Measurements from ENCODE around the gene EIF2S2. TPM values are rescaled to one million over a fixed set of nuclear protein-coding genes. Genes with fewer than 3 reads are reported as not detected.

EIF2S2 gene
- total RNA-seq, 1 donor from 2014 or later: 34.6 TPM

DNA sequence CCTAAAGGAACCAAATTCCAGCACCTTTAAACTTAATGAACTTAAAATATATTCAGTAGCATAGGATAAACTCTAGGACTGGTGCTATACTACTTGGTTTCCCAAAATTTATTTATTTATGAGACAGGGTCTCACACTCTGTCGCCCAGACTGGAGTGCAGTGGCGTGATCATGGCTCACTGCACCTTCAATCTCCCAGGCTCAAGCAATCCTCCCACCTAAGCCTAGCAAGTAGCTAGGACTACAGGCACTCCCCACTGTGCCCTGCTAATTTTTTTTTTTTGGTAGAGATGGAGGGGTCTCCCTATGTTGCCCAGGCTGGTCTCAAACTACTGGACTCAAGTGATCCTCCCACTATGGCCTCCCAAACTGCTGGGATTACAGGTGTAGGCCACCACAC, 21.4 kb downstream of the EIF2S2 start:
- peaks cover 0 to 66% of the 10 kb centered on the region in 2 donors for H3K36me3 ChIP-seq
- no peak for DNase-seq (ENCODE audit: extremely low spot score in 2 of 2)

DNA sequence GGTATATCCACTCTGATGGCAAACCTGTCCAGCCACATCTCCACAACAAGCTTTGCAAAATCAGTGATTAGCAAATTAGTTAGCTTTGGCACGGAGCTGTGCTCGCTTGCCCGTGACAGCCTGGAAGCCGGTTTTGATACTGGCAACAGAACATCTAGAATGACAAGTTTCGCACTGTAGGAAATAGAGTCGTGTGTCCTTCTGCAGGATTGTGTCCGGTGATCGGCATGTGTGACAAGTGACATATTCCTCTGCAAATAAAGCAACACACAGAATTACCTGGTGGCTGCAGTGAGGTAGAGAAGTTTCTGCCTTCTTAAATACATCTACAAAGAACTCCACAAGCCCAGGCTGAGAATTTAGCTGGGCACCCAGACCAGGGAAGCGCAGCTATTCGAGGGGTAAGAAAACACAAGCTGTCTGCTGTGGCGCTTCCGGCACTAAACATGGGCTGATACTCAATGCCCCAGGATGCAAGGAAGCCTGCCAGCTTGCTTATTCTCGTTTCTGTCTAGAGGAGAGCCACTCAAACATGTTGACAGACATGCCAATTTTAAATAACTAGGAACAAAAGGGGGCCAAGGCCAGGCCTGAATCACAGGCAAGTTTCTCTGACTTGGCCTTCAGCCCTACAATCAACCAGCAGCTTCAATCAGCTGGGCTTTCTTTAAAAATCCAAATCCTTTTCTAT, 22.2 kb downstream of the EIF2S2 start:
- intact Hi-C loops (cut with DNase I): no loop called here
- Histone ChIP-seq H3K27me3 (no peaks in the 10 kb centered on the region), H3K4me1 (no peaks in the 10 kb centered on the region), H3K9me3 (no peaks in the 10 kb centered on the region), H3K36me3 (peaks cover 0 to 62% of the 10 kb centered on the region in 2 donors), H3K4me3 (no peak overlapping the region), H3K27ac (no peak overlapping the region)
- no peak for TF ChIP-seq POLR2A (IDR thresholded peaks at IDR 0.05)
- DNase-seq (ENCODE audit: extremely low spot score in 2 of 2): no peak

More for the DNA sequence above, 21.4 kb downstream of the EIF2S2 start:
- Histone ChIP-seq H3K4me1 (no peaks in the 10 kb centered on the region), H3K27me3 (no peaks in the 10 kb centered on the region), H3K4me3 (no peak overlapping the region), H3K27ac (no peak overlapping the region), H3K9me3 (no peaks in the 10 kb centered on the region)
- TF ChIP-seq, protein P1, sequence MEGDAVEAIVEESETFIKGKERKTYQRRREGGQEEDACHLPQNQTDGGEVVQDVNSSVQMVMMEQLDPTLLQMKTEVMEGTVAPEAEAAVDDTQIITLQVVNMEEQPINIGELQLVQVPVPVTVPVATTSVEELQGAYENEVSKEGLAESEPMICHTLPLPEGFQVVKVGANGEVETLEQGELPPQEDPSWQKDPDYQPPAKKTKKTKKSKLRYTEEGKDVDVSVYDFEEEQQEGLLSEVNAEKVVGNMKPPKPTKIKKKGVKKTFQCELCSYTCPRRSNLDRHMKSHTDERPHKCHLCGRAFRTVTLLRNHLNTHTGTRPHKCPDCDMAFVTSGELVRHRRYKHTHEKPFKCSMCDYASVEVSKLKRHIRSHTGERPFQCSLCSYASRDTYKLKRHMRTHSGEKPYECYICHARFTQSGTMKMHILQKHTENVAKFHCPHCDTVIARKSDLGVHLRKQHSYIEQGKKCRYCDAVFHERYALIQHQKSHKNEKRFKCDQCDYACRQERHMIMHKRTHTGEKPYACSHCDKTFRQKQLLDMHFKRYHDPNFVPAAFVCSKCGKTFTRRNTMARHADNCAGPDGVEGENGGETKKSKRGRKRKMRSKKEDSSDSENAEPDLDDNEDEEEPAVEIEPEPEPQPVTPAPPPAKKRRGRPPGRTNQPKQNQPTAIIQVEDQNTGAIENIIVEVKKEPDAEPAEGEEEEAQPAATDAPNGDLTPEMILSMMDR (IDR thresholded peaks at IDR 0.05): no peak
- no peak for TF ChIP-seq POLR2AphosphoS5 (IDR thresholded peaks at IDR 0.05; ENCODE audit: insufficient read depth in 1 of 2, low read depth in 1 of 2)
- intact Hi-C loops (cut with DNase I): no loop called here

DNA sequence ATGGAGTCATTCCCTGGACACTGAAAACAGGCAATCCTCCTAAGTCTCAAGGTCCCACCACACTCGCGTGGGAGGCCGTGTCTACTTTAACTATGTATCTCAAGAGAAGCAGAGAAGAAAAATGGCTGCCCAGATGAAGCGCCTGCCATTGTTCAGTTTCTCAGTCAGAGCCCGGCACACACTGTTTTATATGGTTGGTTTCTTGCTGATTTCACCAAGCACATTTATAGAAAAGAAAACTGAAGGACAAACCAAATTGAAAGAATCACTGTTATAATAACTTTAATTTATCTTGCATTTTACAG, 22.9 kb downstream of the EIF2S2 start:
- Histone ChIP-seq H3K9me3 (no peaks in the 10 kb centered on the region), H3K27me3 (no peaks in the 10 kb centered on the region), H3K4me1 (peaks cover 2% of the 10 kb centered on the region), H3K36me3 (peaks cover 0 to 56% of the 10 kb centered on the region in 2 donors), H3K4me3 (no peak overlapping the region), H3K27ac (no peak overlapping the region)
- no peak for DNase-seq (ENCODE audit: extremely low spot score in 2 of 2)
- TF ChIP-seq POLR2A (IDR thresholded peaks at IDR 0.05) (no peak), POLR2AphosphoS5 (IDR thresholded peaks at IDR 0.05; ENCODE audit: insufficient read depth in 1 of 2, low read depth in 1 of 2) (no peak)
- TF ChIP-seq, protein P1 (IDR thresholded peaks at IDR 0.05): no peak
- intact Hi-C loops (cut with DNase I): no loop called here

DNA sequence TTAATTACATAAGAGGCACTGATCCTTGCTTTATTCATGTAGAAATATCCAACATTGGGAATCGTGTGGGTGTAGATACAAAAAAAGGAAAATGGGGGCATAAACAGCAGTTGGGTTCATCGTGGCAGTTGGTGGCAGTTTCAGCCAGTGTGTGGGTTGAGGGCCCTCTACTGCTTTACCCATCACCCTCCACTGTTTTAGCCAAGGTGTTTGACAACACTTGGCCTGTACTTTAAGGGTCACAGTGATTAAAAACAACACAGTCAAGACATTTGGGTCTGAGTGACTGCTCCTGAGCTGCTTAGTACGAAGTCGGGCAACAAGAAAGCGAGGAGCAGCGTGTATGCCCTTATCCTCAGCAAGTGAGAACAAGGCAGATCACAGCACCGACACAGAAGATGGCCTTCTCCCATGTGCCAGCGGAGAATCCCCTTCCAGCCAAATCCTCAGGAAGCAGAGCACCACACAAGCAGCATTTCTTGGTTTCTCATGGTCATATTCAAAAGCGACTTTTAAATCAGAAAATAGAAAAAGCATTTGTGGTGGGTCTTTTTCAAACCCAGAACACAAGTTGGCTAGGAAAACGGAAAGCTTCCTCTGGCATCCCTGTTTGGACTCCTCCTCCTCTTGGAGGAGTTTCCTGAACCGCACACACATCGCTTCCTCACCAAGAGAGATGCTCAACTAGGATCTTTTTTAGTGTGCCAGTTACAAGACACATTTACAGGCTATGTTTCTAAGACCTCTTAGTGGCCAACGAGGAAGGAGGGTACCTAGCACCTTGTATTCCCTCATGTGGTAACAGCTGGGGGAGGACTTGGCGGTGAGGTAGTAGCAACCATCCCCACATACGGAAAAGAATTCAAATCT, 23.5 kb downstream of the EIF2S2 start:
- Histone ChIP-seq H3K4me1 (peaks cover 8% of the 10 kb centered on the region), H3K36me3 (peaks cover 0 to 50% of the 10 kb centered on the region in 2 donors), H3K9me3 (no peaks in the 10 kb centered on the region), H3K4me3 (no peak overlapping the region), H3K27ac (no peak overlapping the region), H3K27me3 (no peaks in the 10 kb centered on the region)
- intact Hi-C loops (cut with DNase I): no loop called here
- TF ChIP-seq POLR2AphosphoS5 (IDR thresholded peaks at IDR 0.05; ENCODE audit: insufficient read depth in 1 of 2, low read depth in 1 of 2) (no peak), POLR2A (IDR thresholded peaks at IDR 0.05) (no peak)
- TF ChIP-seq, protein P1 (IDR thresholded peaks at IDR 0.05): no peak
- no peak for DNase-seq (ENCODE audit: extremely low spot score in 2 of 2)

DNA sequence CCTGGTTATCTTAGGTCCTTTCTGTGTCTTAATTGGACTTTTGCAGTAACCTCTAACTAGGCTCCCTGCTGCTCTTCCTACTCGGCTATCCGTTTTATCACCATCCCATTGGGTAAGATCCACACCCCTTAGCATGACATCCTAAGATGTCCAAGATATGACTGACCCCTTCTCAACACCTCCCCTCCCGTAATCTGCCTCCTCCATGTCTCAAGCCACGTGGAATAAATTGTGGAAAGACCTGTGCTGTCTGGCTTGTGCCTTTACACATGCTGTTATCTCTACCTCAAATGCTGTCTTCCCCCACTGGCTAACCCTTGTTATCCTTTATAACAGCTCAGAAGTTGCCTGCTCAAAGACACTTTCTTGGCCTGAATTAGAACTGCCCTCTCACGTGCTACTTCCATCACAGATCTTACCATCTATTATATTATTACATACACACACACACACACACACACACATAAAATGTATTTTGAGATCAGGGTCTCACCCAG, 26.5 kb downstream of the EIF2S2 start:
- H3K36me3 ChIP-seq: peaks cover 0 to 40% of the 10 kb centered on the region in 2 donors

More for the DNA sequence above, 26.5 kb downstream of the EIF2S2 start:
- TF ChIP-seq POLR2A (IDR thresholded peaks at IDR 0.05) (no peak), POLR2AphosphoS5 (IDR thresholded peaks at IDR 0.05; ENCODE audit: insufficient read depth in 1 of 2, low read depth in 1 of 2) (no peak)
- TF ChIP-seq, protein P1 (IDR thresholded peaks at IDR 0.05): no peak
- no peaks in the 10 kb centered on the region for H3K9me3 ChIP-seq
- H3K4me1 ChIP-seq: peaks cover 20% of the 10 kb centered on the region
- H3K27ac ChIP-seq: no peak overlapping the region
- DNase-seq (ENCODE audit: extremely low spot score in 2 of 2): no peak
- intact Hi-C loops (cut with DNase I): no loop called here
- no peak overlapping the region for H3K4me3 ChIP-seq
- H3K27me3 ChIP-seq: no peaks in the 10 kb centered on the region

Measured in vagina (tissue), 2 donors.